ENCODE measurements around the gene PDE8B.

PDE8B gene

DNA sequence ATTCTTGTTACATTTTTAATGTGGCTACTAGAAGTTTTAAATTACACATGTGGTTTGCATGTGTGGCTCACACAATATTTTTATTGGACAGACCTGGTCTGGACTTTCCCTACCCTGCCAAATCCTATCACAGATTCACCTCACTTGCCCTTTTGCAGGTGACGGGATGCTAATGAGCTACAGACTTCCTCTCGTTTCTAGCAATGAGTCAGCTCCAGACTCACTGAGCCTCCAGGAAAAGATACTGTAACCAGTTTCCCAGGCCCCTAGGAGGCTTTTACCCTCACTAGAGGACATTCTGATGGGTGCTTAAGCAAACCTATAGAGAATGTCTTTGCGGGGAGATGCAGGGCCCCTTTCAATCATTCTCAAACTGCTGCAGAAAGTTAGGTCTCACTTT is 146.3 kb downstream of the PDE8B start:
- no peaks in the 10 kb centered on the region for H3K9me3 ChIP-seq (ENCODE audit: insufficient read depth, low read length, severe bottlenecking)
- no peak overlapping the region for H2AFZ ChIP-seq (ENCODE audit: low read depth, low read length)
- no peak overlapping the region for H3K4me2 ChIP-seq (ENCODE audit: insufficient read depth, low read length)
- H4K20me1 ChIP-seq (ENCODE audit: insufficient read depth, low read length), result no peaks in the 10 kb centered on the region
- no peak overlapping the region for H3K27ac ChIP-seq (ENCODE audit: low read length)
- no peak overlapping the region for H3K9ac ChIP-seq (ENCODE audit: low read depth, low read length)
- H3K4me3 ChIP-seq (ENCODE audit: low read depth in 1 of 2, low read length in 2 of 2), result no peak overlapping the region
- no peaks in the 10 kb centered on the region for H3K79me2 ChIP-seq (ENCODE audit: insufficient read depth, low read length)
- H3K27me3 ChIP-seq (ENCODE audit: insufficient read depth, low read length, poor library complexity), result peaks cover 2% of the 10 kb centered on the region
- no peak for DNase-seq
- H3K36me3 ChIP-seq (ENCODE audit: insufficient read depth, low read length), result no peaks in the 10 kb centered on the region
- no peaks in the 10 kb centered on the region for H3K4me1 ChIP-seq (ENCODE audit: insufficient read depth, low read length)
- TF ChIP-seq, protein P1, sequence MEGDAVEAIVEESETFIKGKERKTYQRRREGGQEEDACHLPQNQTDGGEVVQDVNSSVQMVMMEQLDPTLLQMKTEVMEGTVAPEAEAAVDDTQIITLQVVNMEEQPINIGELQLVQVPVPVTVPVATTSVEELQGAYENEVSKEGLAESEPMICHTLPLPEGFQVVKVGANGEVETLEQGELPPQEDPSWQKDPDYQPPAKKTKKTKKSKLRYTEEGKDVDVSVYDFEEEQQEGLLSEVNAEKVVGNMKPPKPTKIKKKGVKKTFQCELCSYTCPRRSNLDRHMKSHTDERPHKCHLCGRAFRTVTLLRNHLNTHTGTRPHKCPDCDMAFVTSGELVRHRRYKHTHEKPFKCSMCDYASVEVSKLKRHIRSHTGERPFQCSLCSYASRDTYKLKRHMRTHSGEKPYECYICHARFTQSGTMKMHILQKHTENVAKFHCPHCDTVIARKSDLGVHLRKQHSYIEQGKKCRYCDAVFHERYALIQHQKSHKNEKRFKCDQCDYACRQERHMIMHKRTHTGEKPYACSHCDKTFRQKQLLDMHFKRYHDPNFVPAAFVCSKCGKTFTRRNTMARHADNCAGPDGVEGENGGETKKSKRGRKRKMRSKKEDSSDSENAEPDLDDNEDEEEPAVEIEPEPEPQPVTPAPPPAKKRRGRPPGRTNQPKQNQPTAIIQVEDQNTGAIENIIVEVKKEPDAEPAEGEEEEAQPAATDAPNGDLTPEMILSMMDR (IDR thresholded peaks at IDR 0.05; ENCODE audit: borderline replicate concordance, extremely low read depth, low read length, poor library complexity, severe bottlenecking), result no peak
- no peak for TF ChIP-seq EZH2 (IDR thresholded peaks at IDR 0.05; ENCODE audit: borderline replicate concordance, low read depth, low read length, severe bottlenecking)
- ATAC-seq (ENCODE audit: insufficient read depth, low read depth), result no peak

DNA sequence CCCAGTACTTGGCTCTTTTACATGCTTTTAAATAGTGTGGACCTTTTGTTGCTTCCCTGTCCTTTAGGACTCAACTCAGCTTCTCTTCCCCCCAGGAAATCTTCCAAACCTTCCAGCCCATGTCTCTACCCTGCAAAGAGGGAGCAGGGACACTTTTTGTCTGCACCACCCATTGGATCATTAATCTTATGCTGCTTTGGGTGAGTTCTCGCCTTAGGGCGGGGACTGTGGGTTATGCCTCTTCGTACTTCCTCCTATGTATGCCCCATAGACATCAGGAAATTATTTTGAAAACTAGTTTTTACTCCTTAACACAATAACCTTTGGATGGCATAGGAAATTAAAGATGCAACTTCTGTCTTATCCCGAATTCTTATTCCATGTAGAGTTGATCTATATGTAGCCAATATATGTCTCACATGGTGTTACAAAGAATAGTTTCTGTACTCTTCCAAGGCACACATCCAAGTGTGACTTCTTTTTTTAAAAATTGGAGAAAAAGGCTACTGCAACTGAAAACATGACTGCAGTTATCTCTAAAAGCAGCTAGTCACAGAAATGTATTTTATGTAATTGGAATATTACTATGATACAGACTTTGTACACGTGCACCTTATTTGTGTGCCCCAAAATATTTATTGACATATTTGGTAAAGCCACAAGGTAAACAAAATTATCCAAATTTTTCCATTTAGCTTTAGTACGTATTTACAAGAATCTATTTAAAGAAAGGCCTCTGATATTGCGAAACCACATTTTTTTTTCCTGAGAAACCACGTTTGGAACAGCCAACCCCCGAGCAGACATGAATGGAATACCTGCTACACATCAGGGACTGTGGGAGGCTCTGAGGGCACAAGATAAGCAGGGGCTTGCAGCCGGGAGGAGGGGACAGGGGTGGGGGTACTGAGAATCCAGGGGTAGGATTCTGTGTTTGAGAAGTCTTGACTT is 148.1 kb downstream of the PDE8B start:
- H3K9ac ChIP-seq (ENCODE audit: low read depth, low read length), result no peak overlapping the region
- DNase-seq, result no peak
- H3K4me2 ChIP-seq (ENCODE audit: insufficient read depth, low read length), result no peak overlapping the region

DNA sequence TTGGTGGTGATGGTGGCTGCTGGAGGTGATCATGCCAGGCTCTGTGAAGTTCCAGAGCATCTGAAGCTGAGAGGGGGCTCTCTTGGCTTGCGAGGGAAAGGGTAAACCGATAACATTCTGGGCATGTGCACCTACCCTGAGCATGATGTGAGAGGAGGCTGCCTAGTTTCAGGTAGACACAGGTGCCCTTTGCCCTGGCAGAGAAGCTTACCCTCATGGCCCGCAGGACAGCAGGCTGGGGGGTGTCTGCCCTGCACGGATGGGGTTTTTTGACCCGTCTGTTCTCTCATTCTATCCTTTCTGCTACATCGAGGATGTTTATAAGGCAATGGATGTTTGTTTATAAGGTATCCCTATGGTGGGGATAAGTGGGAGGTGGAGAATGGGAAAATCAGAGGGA is 148.8 kb downstream of the PDE8B start:
- no peak for TF ChIP-seq EZH2 (IDR thresholded peaks at IDR 0.05; ENCODE audit: borderline replicate concordance, low read depth, low read length, severe bottlenecking)
- TF ChIP-seq, protein P1 (IDR thresholded peaks at IDR 0.05; ENCODE audit: borderline replicate concordance, extremely low read depth, low read length, poor library complexity, severe bottlenecking), result no peak
- no peak overlapping the region for H3K4me2 ChIP-seq (ENCODE audit: insufficient read depth, low read length)
- no peaks in the 10 kb centered on the region for H3K79me2 ChIP-seq (ENCODE audit: insufficient read depth, low read length)
- no peak for ATAC-seq (ENCODE audit: insufficient read depth, low read depth)
- no peak for DNase-seq
- H3K9ac ChIP-seq (ENCODE audit: low read depth, low read length), result no peak overlapping the region
- no peaks in the 10 kb centered on the region for H3K27me3 ChIP-seq (ENCODE audit: insufficient read depth, low read length, poor library complexity)
- H2AFZ ChIP-seq (ENCODE audit: low read depth, low read length), result no peak overlapping the region
- no peaks in the 10 kb centered on the region for H3K36me3 ChIP-seq (ENCODE audit: insufficient read depth, low read length)
- no peaks in the 10 kb centered on the region for H4K20me1 ChIP-seq (ENCODE audit: insufficient read depth, low read length)
- no peaks in the 10 kb centered on the region for H3K9me3 ChIP-seq (ENCODE audit: insufficient read depth, low read length, severe bottlenecking)
- no peak overlapping the region for H3K4me3 ChIP-seq (ENCODE audit: low read depth in 1 of 2, low read length in 2 of 2)
- no peaks in the 10 kb centered on the region for H3K4me1 ChIP-seq (ENCODE audit: insufficient read depth, low read length)
- no peak overlapping the region for H3K27ac ChIP-seq (ENCODE audit: low read length)

More for the DNA sequence above, 148.1 kb downstream of the PDE8B start:
- ATAC-seq (ENCODE audit: insufficient read depth, low read depth), result no peak
- Histone ChIP-seq H3K79me2 (ENCODE audit: insufficient read depth, low read length) (no peaks in the 10 kb centered on the region), H3K9me3 (ENCODE audit: insufficient read depth, low read length, severe bottlenecking) (no peaks in the 10 kb centered on the region), H3K36me3 (ENCODE audit: insufficient read depth, low read length) (no peaks in the 10 kb centered on the region), H4K20me1 (ENCODE audit: insufficient read depth, low read length) (no peaks in the 10 kb centered on the region), H3K4me1 (ENCODE audit: insufficient read depth, low read length) (no peaks in the 10 kb centered on the region), H3K4me3 (ENCODE audit: low read depth in 1 of 2, low read length in 2 of 2) (no peak overlapping the region), H3K27ac (ENCODE audit: low read length) (no peak overlapping the region), H2AFZ (ENCODE audit: low read depth, low read length) (no peak overlapping the region), H3K27me3 (ENCODE audit: insufficient read depth, low read length, poor library complexity) (no peaks in the 10 kb centered on the region)
- TF ChIP-seq, protein P1 (IDR thresholded peaks at IDR 0.05; ENCODE audit: borderline replicate concordance, extremely low read depth, low read length, poor library complexity, severe bottlenecking), result no peak
- TF ChIP-seq EZH2 (IDR thresholded peaks at IDR 0.05; ENCODE audit: borderline replicate concordance, low read depth, low read length, severe bottlenecking), result no peak
